HG03378 (cell line): ENCODE results near the gene TMX4.
"Not testable (repeated sequence)": the region's sequence is repeated elsewhere in the genome, so short reads cannot be mapped to it uniquely, and the experiment has no call there.

Experiments used
- ATAC-seq: cut with Tn5 transposase; IDR thresholded peaks from one replicate; pipeline ENCODE4 v1.9.1; 2021; ENCODE audit warnings: mild to moderate bottlenecking, moderate library complexity; ENCODE audit not compliant: unreplicated experiment

The TMX4 gene

GRCh38 chr20:7974785-7975435 is 44.7 kb downstream of the TMX4 start:
- no peak for ATAC-seq

DNA sequence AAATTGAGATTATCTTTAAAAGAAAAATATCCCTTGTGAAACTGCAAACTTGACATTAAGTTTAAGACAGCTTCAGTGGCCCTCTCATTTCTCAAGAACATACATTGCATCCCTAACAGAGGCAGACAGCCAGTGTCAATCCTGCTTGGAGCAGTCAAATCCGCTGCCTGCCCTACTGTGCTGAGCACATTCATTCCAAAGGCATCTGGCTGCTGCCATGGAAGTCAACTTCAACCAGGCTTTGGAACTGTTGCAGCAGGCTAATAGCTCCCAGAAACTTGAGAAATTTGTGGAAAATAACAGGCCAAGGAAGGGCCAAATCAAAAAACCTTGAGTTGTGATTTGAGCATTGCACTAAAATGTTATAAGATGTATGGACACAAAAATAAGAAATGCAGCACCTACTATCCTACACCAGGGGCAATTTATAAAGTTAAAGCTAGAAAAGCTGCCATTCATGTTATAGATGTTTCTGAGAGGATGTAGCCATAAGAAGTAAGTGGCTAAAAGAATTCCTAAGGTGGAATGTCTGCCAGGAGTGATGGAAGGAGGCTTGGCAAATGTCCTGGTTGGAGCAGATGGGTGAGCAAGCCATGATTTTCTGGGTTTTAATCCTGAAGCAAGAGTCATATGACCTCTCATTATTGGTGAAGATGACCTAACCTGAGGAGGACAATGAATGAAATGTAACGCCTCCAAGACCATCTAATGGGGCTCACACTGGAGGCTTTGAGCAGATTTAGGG is 47.9 kb downstream of the TMX4 start:
- no peak for ATAC-seq

DNA sequence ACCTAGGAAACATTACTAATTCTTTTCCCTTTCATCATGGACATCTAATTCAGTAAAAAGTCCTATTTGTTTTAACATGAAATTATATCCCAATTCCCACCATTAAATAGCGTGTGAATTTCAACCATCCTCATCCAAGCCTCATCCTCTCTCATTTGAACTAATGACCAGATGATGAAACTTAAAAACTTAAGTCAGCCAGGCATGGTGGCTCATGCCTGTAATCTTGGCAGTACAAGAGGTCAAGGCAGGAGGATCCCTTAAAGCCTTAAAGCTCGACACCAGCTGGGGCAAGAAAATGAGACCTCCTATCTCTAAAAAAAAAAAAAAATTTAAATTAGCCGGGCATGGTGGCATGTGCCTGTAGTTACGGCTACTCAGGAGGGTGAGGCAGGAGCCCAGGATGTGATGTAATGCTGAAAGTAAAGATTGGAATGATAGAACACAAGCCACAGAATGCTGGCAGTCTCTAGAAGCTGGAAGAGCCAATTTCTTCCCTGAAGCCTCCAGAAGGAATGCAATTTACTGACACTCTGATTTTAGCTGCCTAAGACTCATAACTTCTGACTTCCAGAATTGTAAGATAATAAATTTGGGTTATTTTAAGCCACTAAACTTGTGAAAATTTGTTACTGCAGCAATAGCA is 52.2 kb downstream of the TMX4 start:
- ATAC-seq, result no peak

GRCh38 chr20:7966176-7966575 is 53.4 kb downstream of the TMX4 start:
- no peak for ATAC-seq

- no peak for ATAC-seq
These were observed 60.1 kb downstream of the TMX4 start for GRCh38 chr20:7959484-7959883.

DNA sequence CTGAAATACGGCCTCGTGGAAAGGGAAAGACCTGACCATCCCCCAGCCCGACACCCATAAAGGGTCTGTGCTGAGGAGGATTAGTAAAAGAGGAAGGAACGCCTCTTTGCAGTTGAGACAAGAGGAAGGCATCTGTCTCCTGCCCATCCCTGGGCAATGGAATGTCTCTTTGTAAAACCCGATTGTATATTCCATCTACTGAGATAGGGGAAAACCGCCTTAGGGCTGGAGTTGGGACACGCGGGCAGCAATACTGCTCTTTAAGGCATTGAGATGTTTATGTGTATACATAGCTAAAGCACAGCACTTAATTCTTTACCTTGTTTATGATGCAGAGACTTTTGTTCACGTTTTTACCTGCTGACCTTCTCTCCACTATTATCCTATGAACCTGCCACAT is 63.0 kb downstream of the TMX4 start:
- ATAC-seq, result not testable (repeated sequence)

GRCh38 chr20:7950387-7950786 is 69.2 kb downstream of the TMX4 start:
- ATAC-seq, result no peak

GRCh38 chr20:7943891-7944290 is 75.7 kb downstream of the TMX4 start:
- no peak for ATAC-seq

DNA sequence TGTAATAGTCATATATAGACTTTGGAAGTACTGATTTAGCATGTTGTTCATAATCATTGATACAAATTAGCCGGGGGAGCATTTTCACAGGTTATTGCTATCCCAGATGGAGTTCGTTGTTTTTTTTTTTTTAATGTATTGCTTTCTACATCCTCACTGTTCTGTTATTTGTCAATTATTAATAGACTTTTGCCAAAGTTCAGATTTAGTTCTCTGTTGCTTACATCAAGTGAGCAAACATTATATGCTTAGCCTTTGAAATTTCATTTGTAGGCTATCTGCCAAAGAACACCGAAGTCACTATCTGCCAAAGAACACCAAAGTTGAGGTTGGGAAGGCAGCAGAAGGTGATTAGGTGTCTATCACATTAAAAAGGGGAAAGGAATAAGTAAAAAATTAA is 79.2 kb downstream of the TMX4 start, which contains the start of gene HAO1:
Gene HAO1 (minus strand): TSS at position 118 of the 400 bp plus-strand sequence. CDS start 36 bp downstream, at position 82.
- ATAC-seq, result no peak

- ATAC-seq, result no peak
These were observed 79.9 kb downstream of the TMX4 start for GRCh38 chr20:7939663-7940062.

DNA sequence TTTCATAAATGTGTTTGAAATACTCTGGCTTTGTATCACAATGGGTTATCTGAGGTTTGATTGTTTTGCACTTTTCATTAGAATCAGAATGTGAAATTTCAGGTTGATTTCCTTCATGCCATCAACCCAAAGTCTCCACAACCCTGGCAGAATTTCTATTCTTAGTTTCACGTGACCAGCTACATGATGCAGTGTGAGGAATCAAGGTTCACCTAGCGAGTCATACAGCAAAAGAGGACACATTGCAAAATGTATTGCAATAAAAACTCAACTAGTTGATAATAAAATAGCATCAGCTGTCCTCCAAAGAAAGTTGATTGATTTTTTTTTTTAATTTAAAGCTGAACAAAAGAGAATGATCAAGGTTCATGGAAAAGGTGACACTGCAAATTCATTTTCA is 81.5 kb downstream of the TMX4 start:
- no peak for ATAC-seq

GRCh38 chr20:7937328-7937727 is 82.2 kb downstream of the TMX4 start:
- ATAC-seq, result no peak

DNA sequence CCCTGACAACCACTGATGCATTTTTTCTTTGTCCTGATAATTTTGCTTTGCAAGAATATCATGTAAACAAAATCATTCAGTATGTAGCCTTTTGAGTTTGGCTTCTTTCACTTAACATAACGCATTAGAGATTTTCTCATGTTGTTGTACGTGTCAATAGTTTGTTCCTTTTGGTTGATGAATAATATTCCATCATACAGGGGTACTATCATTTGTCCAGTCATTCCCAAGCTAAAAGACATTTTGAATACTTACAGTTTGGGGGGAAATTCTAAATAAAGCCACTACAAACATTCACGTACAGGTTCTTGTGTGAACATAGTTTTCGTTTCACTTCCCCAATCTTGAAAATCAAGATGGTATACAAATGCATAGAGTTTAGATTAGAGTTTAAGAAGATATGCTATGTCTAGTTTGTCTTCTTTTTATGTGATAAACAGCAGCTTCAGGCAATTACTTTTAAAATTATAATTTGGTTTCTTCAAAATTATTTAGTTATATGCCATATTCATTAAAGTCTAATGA is 84.5 kb downstream of the TMX4 start:
- ATAC-seq, result peak; percentile 86

GRCh38 chr20:7933346-7933745 is 86.2 kb downstream of the TMX4 start:
- ATAC-seq, result no peak

- ATAC-seq, result peak; percentile 42
These were observed 89.2 kb downstream of the TMX4 start for GRCh38 chr20:7930343-7930742.
